Embryonic facial prominence (tissue), 1 donor: ENCODE results near the gene FARP2.
"Not testable (repeated sequence)": the region's sequence is repeated elsewhere in the genome, so short reads cannot be mapped to it uniquely, and the experiment has no call there.

Source experiments
- DNase-seq: peaks from one replicate; pipeline ENCODE4 v3.0.0-alpha.2; 2016; ENCODE audit errors: extremely low spot score

FARP2 gene

GRCh38 chr2:241399941-241400922 is 44.1 kb downstream of the FARP2 start:
- no peak for DNase-seq

- DNase-seq, result no peak
Measured at GRCh38 chr2:241408849-241409248, 52.8 kb downstream of the FARP2 start.

DNA sequence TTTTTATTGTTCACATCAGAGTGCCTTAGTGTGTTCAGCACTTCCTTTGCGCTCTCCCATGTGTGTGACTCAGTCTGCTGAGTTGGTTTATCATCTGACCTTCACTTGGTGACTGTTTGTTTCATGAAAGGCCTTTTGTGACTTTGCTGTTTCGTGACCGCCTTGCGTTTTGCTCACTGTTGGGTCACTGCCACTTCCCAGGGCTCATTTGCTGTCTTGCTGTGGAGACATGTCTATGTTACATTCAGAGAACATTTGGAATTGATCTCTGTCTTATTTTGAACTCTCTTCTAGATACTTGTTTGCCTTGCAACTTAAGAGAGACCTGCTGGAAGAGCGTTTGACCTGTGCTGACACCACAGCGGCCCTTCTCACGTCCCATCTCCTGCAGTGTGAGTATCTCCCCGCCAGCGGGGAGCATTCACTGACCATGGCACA is 54.7 kb downstream of the FARP2 start:
- DNase-seq, result no peak

- DNase-seq, result no peak
Measured at GRCh38 chr2:241412144-241412543, 56.1 kb downstream of the FARP2 start.

DNA sequence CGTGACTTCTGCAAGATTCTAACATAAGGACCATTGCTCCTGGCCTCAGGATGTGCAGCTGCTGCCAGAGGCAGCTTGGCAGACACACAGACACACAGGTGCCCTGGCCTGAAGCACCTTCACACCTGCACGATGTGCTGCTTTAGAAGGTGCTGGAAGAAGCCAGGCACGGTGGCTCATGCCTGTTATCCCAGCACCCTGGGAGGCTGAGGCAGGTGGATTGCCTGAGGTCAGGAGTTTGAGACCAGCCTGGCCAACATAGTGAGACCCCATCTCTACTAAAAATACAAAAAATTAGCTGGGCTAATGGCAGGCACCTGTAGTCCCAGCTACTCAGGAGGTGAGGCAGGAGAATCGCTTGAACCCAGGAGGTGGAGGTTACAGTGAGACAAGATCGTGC is 57.4 kb downstream of the FARP2 start:
- DNase-seq, result not testable (repeated sequence)

DNA sequence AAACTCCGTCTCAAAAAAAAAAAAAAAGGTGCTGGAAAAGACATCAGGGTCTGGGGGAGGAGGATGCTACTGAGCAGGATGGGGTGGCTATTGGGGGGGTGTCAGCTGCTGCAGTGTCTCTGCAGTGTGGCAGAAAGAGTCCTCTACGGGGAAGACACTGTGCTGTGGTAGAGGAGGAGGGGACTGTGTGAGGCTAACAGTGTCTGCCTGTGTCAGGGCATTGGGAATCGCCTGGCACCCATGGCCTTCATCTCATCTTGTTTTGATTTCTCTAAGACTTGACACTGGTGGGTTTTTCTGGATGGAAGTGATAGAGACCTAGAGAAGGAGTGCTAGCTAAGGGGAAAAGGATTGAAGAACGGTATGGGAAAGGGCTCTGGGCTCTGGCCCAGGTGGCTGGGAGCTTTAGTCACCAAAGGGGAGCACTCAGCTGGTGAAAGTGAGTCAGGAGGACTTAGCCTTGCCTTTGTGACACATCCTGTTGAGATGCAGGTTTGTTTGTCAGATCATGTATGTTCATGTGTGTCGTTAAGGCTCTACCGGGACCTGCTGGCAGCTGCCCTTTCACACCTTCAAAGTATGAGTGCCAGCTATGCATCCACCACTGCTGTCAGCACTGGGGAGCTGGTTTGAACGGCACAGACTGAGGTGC is 58.0 kb downstream of the FARP2 start:
- no peak for DNase-seq

DNA sequence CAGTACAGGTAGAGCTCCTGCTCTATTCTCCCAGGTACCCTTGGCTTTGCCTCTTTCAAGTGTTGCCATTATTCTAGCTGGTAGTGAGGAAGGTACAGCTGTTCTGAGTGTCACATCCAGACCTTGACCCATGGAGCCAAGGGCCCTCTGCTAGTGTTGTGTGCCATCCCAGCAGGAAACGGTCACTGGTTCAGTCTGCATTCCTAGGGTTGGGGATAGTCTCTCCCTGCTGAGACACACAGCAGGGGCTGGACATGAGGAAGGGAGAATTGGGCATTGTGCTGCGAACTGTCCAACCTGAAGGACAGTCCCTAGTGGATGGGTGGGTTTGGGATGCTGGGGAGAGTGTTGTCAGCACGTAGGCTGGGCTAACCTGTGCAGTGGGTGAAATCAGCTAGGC is 59.1 kb downstream of the FARP2 start:
- DNase-seq, result no peak

GRCh38 chr2:241417626-241418025 is 61.5 kb downstream of the FARP2 start:
- no peak for DNase-seq

- DNase-seq, result no peak
Measured at GRCh38 chr2:241421330-241421729, 65.2 kb downstream of the FARP2 start.

GRCh38 chr2:241421942-241422341 is 65.9 kb downstream of the FARP2 start:
- not testable (repeated sequence) for DNase-seq

- DNase-seq, result no peak
Measured at GRCh38 chr2:241422350-241422749, 66.3 kb downstream of the FARP2 start.

DNA sequence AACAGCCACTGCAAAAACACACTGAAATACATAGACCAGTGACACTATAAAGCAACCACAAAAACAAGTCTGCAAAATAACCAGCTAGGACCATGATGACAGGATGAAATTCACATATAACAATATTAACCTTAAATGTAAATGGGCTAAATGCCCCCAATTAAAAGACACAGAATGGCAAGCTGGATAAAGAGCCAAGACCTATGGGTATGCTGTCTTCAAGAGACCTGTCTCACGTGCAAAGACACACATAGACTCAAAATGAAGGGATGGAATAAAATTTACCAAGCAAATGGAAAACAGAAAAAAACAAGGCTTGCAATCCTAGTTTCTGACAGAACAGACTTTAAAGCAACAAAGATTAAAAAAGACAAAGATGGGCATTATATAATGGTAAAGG is 67.4 kb downstream of the FARP2 start:
- DNase-seq, result not testable (repeated sequence)

- DNase-seq, result no peak
Measured at GRCh38 chr2:241425368-241425767, 69.3 kb downstream of the FARP2 start.

- DNase-seq, result no peak
Measured at GRCh38 chr2:241430178-241430577, 74.1 kb downstream of the FARP2 start.

DNA sequence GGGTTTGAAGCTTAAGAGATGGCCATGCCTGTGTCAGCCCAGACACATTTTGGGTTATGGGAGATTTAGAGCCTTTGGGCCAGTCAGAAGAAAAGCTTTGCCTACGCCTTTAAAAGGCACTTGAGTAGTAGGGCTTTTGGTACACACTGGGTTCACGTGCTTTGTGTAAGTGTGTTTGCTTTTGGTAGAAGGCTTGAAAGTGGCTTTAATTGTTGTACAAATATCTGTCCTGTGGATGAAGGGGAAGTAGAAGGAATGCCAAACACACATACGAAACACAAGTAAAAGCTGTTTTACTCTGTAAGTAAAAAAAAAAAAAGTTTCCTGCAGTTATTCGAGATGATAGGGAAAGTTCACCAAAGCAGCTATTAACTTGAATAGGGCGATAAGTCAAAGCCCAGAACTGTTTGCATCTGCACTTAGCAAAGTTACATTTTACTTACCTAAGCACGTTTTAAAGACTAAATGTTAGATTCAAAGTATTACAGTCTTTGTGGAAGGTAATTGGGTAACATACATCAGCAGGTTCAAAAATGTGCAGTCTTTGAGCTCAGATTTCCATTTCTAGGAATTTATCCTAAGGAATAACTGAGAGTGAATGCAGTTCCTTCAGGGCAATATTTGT is 76.9 kb downstream of the FARP2 start:
- no peak for DNase-seq

- DNase-seq, result no peak
Measured at GRCh38 chr2:241437179-241437578, 81.1 kb downstream of the FARP2 start.

- no peak for DNase-seq
Measured at GRCh38 chr2:241441492-241441891, 85.4 kb downstream of the FARP2 start.

GRCh38 chr2:241443486-241444223 is 87.6 kb downstream of the FARP2 start:
- no peak for DNase-seq

GRCh38 chr2:241445426-241445825 is 89.3 kb downstream of the FARP2 start:
- DNase-seq, result no peak

DNA sequence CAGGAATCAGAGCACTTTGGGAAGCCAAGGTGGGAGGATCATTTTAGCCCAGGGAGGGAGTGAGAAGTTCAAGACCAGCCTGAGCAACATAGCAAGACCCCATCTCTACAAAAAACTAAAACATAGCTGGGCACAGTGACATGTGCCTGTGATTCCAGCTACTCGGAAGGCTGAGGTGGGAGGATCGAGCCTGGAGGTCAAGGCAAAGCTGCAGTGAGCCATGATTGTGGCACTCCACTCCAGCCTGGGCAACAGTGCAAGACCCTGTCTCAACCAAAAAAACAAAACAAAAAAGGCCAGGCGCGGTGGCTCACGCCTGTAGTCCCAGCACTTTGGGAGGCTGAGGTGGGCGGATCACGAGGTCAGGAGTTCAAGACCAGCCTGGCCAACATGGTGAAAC is 94.0 kb downstream of the FARP2 start:
- not testable (repeated sequence) for DNase-seq

- no peak for DNase-seq
Measured at GRCh38 chr2:241451840-241452506, 95.9 kb downstream of the FARP2 start.
